H1 (cell line): ENCODE measurements around the gene PIK3CG. TPM values are rescaled to one million over a fixed set of nuclear protein-coding genes. Genes with fewer than 3 reads are reported as not detected.

Experiments
- CTCF ChIA-PET: fragments of 300-600 bp; sonication (Branson Sonifier 250); formaldehyde crosslinking; loops from one replicate; lab custom pipeline; 2021; ENCODE audit not compliant: partially characterized antibody; lab: Charles Lee
- POLR2A ChIA-PET: fragments of 300-600 bp; sonication (Branson Sonifier 250); formaldehyde crosslinking; loops from one replicate; lab custom pipeline; 2021; ENCODE audit warnings: inconsistent platforms; ENCODE audit not compliant: partially characterized antibody; lab: Charles Lee
- DNase-seq, 2 experiments: peaks; one replicate each; pipeline versions ENCODE4 v3.0.0 to v3.0.0-alpha.2; 2010 to 2022; ENCODE audit warnings: low spot score in 2 of 2, low read depth in 1 of 2, mixed read lengths in 1 of 2
- FAIRE-seq: peaks from 2 replicates; lab custom pipeline; 2011; peaks lifted over from hg19 to GRCh38; lab: Jason Lieb, UNC
- H2AFZ ChIP-seq: 2 replicates; pipeline ENCODE4 v1.8.1; 2012; ENCODE audit warnings: low read length, inconsistent platforms
- H2AK5ac ChIP-seq: 2 replicates; pipeline ENCODE4 v1.6.1; 2013; ENCODE audit warnings: low read depth, low read length
- H2BK120ac ChIP-seq: replicated peaks from 2 replicates; pipeline ENCODE3; 2013; ENCODE audit warnings: low read depth, low read length, inconsistent platforms
- H2BK12ac ChIP-seq: 2 replicates; pipeline ENCODE4 v1.6.1; 2013; ENCODE audit warnings: low read depth, low read length
- H2BK15ac ChIP-seq: 2 replicates; pipeline ENCODE4 v1.6.1; 2013; ENCODE audit warnings: low read length
- H2BK20ac ChIP-seq: 2 replicates; pipeline ENCODE4 v1.6.1; 2013; ENCODE audit warnings: low read length
- H2BK5ac ChIP-seq: 2 replicates; pipeline ENCODE4 v1.6.1; 2013; ENCODE audit warnings: low read depth, low read length
- H3K14ac ChIP-seq: 2 replicates; pipeline ENCODE4 v1.6.1; 2013; ENCODE audit warnings: inconsistent platforms; ENCODE audit not compliant: insufficient read length
- H3K18ac ChIP-seq: 2 replicates; pipeline ENCODE4 v1.6.1; 2013; ENCODE audit warnings: low read length; ENCODE audit errors: extremely low read depth
- H3K23ac ChIP-seq: 2 replicates; pipeline ENCODE4 v1.6.1; 2013; ENCODE audit warnings: inconsistent platforms; ENCODE audit not compliant: insufficient read length
- H3K23me2 ChIP-seq: 2 replicates; pipeline ENCODE4 v1.6.1; 2013; ENCODE audit warnings: low read depth, low read length
- H3K27ac ChIP-seq: 2 replicates; pipeline ENCODE4 v1.6.1; 2011; ENCODE audit warnings: low read depth, low read length, inconsistent platforms
- H3K27me3 ChIP-seq, 4 experiments: replicated peaks in 1 of 4; 1 replicate in 1 of 4; 2 replicates in 3 of 4; pipeline versions ENCODE4 v1.6.1 to v1.8.1; 2011 to 2013; ENCODE audit warnings: low read length in 3 of 4, mild to moderate bottlenecking in 3 of 4, inconsistent platforms in 2 of 4, mixed read lengths in 2 of 4, moderate library complexity in 1 of 4; ENCODE audit not compliant: control insufficient read depth in 3 of 4, insufficient read depth in 3 of 4; ENCODE audit errors: extremely low read depth in 1 of 4
- H3K36me3 ChIP-seq, 4 experiments: 2 replicates each; pipeline versions ENCODE4 v1.6.1 to v1.8.1; 2011 to 2013; ENCODE audit warnings: mild to moderate bottlenecking in 4 of 4, low read length in 3 of 4, moderate library complexity in 2 of 4, control low read depth in 1 of 4, inconsistent platforms in 1 of 4; ENCODE audit not compliant: insufficient read depth in 4 of 4, control insufficient read depth in 2 of 4
- H3K4ac ChIP-seq: replicated peaks from 2 replicates; pipeline ENCODE3; 2013; ENCODE audit warnings: low read length, low read depth, mixed read lengths, inconsistent platforms; ENCODE audit not compliant: insufficient read length
- H3K4me1 ChIP-seq, 4 experiments: replicated peaks in 1 of 4; 1 replicate in 1 of 4; 2 replicates in 3 of 4; pipeline versions ENCODE4 v1.6.1 to v1.8.1; 2011 to 2013; ENCODE audit warnings: low read length in 3 of 4, inconsistent platforms in 2 of 4, mixed read lengths in 1 of 4; ENCODE audit not compliant: insufficient read depth in 4 of 4, control insufficient read depth in 3 of 4
- H3K4me2 ChIP-seq, 2 experiments: 2 replicates each; pipeline versions ENCODE4 v1.6.1 to v1.8.1; 2011 to 2013; ENCODE audit warnings: low read depth in 2 of 2, low read length in 2 of 2, control low read depth in 1 of 2, inconsistent platforms in 1 of 2, mild to moderate bottlenecking in 1 of 2; ENCODE audit not compliant: insufficient read depth in 1 of 2
- H3K4me3 ChIP-seq, 4 experiments: fragments of 200-600, 300-600 bp in 1 of 4; sonication (generic), shearing (Covaris generic), sonication (Bioruptor Twin) in 1 of 4; 2 replicates each; pipeline versions ENCODE4 v1.5.1 to v1.8.1; 2011 to 2016; ENCODE audit warnings: low read length in 4 of 4, low read depth in 3 of 4, control low read depth in 2 of 4, inconsistent platforms in 2 of 4, mild to moderate bottlenecking in 2 of 4, mixed read lengths in 1 of 4, moderate library complexity in 1 of 4; ENCODE audit not compliant: insufficient read depth in 2 of 4; ENCODE audit errors: extremely low read depth in 1 of 4
- H3K56ac ChIP-seq: replicated peaks from 2 replicates; pipeline ENCODE3; 2013; ENCODE audit warnings: low read depth, mild to moderate bottlenecking, mixed read lengths, low read length, inconsistent platforms; ENCODE audit not compliant: insufficient read length
- H3K79me1 ChIP-seq: 2 replicates; pipeline ENCODE4 v1.6.1; 2013; ENCODE audit warnings: low read depth, low read length, control low read depth
- H3K79me2 ChIP-seq, 2 experiments: 2 replicates each; pipeline versions ENCODE4 v1.6.1 to v1.8.1; 2012 to 2013; ENCODE audit warnings: low read length in 2 of 2, mild to moderate bottlenecking in 2 of 2, inconsistent platforms in 1 of 2; ENCODE audit not compliant: insufficient read depth in 2 of 2, control insufficient read depth in 1 of 2
- H3K9ac ChIP-seq, 4 experiments: replicated peaks in 1 of 4; 1 replicate in 1 of 4; 2 replicates in 3 of 4; pipeline versions ENCODE4 v1.6.1 to v1.8.1; 2011 to 2013; ENCODE audit warnings: low read depth in 3 of 4, low read length in 3 of 4, control low read depth in 2 of 4, mild to moderate bottlenecking in 2 of 4, moderate library complexity in 2 of 4, inconsistent platforms in 1 of 4; ENCODE audit errors: extremely low read depth in 1 of 4
- H3K9me3 ChIP-seq, 2 experiments: 2 replicates each; pipeline versions ENCODE4 v1.6.1 to v1.8.1; 2012 to 2013; ENCODE audit warnings: mild to moderate bottlenecking in 2 of 2, moderate library complexity in 2 of 2, control low read depth in 1 of 2, inconsistent platforms in 1 of 2, low read depth in 1 of 2, low read length in 1 of 2, mixed read lengths in 1 of 2; ENCODE audit not compliant: insufficient read depth in 2 of 2
- H4K20me1 ChIP-seq, 2 experiments: replicated peaks in 1 of 2; 2 replicates each; pipeline versions ENCODE3 to v1.8.1; 2011 to 2013; ENCODE audit warnings: inconsistent platforms in 2 of 2, low read length in 2 of 2, mild to moderate bottlenecking in 1 of 2; ENCODE audit not compliant: insufficient read depth in 2 of 2, control insufficient read depth in 1 of 2
- H4K5ac ChIP-seq: 2 replicates; pipeline ENCODE4 v1.6.1; 2013; ENCODE audit warnings: low read length, low read depth, mixed read lengths, inconsistent platforms; ENCODE audit not compliant: insufficient read length
- H4K8ac ChIP-seq: 2 replicates; pipeline ENCODE4 v1.8.0; 2013; ENCODE audit warnings: mild to moderate bottlenecking, moderate library complexity, low read length, inconsistent platforms; ENCODE audit not compliant: insufficient read depth; ENCODE audit errors: extremely low read depth
- H4K91ac ChIP-seq: replicated peaks from 2 replicates; pipeline ENCODE3; 2013; ENCODE audit warnings: low read length, mixed read lengths, inconsistent platforms; ENCODE audit not compliant: insufficient read length
- CREB1 ChIP-seq: IDR thresholded peaks from 2 replicates; pipeline ENCODE4 v1.6.1; 2012; ENCODE audit warnings: inconsistent platforms
- CTBP2 ChIP-seq: IDR thresholded peaks from 2 replicates; pipeline ENCODE4 v1.7.0; 2011; ENCODE audit warnings: borderline replicate concordance, mild to moderate bottlenecking, moderate library complexity, mixed read lengths, low read length; ENCODE audit not compliant: insufficient read depth, insufficient read length
- EP300 ChIP-seq, 2 experiments: IDR thresholded peaks; 1 replicate in 1 of 2; 2 replicates in 1 of 2; pipeline ENCODE4 v1.6.1; 2011 to 2012; ENCODE audit warnings: low read depth in 2 of 2, low read length in 2 of 2, mild to moderate bottlenecking in 2 of 2, borderline replicate concordance in 1 of 2, inconsistent platforms in 1 of 2, moderate library complexity in 1 of 2
- FOSL1 ChIP-seq: IDR thresholded peaks from 2 replicates; pipeline ENCODE4 v1.6.1; 2011; ENCODE audit warnings: mild to moderate bottlenecking, low read depth, low read length, moderate library complexity; ENCODE audit not compliant: insufficient read depth
- GTF2F1 ChIP-seq: IDR thresholded peaks from 2 replicates; pipeline ENCODE4 v1.6.1; 2012; ENCODE audit warnings: low read depth, low read length, improper control_type of control experiment, borderline replicate concordance
- KDM4A ChIP-seq: IDR thresholded peaks from one replicate; pipeline ENCODE4 v1.7.1; 2012; ENCODE audit warnings: low read depth, mild to moderate bottlenecking, moderate library complexity, low read length, inconsistent platforms; ENCODE audit not compliant: severe bottlenecking
- RBBP5 ChIP-seq: IDR thresholded peaks from 2 replicates; pipeline ENCODE4 v1.7.1; 2012; ENCODE audit warnings: low read depth, mild to moderate bottlenecking, inconsistent platforms, low read length, moderate library complexity, borderline replicate concordance
- SUZ12 ChIP-seq: fragments of 200-600 bp; sonication (generic); IDR thresholded peaks from 2 replicates; pipeline ENCODE4 v1.6.1; 2012; ENCODE audit warnings: mild to moderate bottlenecking, inconsistent platforms, low read length, moderate library complexity, mixed read lengths
- TCF12 ChIP-seq: IDR thresholded peaks from 2 replicates; pipeline ENCODE4 v1.6.1; 2011; ENCODE audit warnings: low read depth, mild to moderate bottlenecking, low read length
- WGBS, 2 experiments: shearing (Covaris generic) in 1 of 2; methylation state at CpG; one replicate each; pipeline versions ENCODE4 v1.1.6 to v1.1.7; 2013 to 2015; ENCODE audit warnings: low lambda C conversion rate in 2 of 2, mixed read lengths in 2 of 2, inconsistent platforms in 1 of 2, low coverage in 1 of 2, missing lambda C conversion rate in 1 of 2; ENCODE audit not compliant: insufficient replicate concordance in 2 of 2, insufficient coverage in 1 of 2, insufficient read length in 1 of 2; ENCODE audit errors: extremely low coverage in 1 of 2, missing lambda C conversion rate in 1 of 2; 5-methylcytosine and 5-hydroxymethylcytosine counted together
- polyA plus RNA-seq, 7 experiments: library from polyadenylated mRNA; depleted of rRNA in 3 of 7; stranded (reverse) in 5 of 7; unstranded in 2 of 7; fragments of >200 nt in 5 of 7; fragments of 200-250 nt in 2 of 7; gene quantifications; 1 replicate in 5 of 7; 2 replicates in 1 of 7; 4 replicates in 1 of 7; pipeline versions ENCODE4 v1.2.1 to v1.2.3, GENCODE V29; 2011 to 2013; ENCODE audit warnings: missing spikeins in 2 of 7, mixed read lengths in 2 of 7
- total RNA-seq: library from RNA; stranded (reverse); fragmentation: NEBNext Ultra II Directional; extraction: Animal tissue kit (Norgen Biotek cat#: 25700); gene quantifications from 2 replicates; pipeline ENCODE4 v1.2.1, GENCODE V29; 2021
- TF ChIP-seq, protein P1 (sequence below): IDR thresholded peaks from 2 replicates; pipeline ENCODE4 v1.6.1; 2012; ENCODE audit warnings: inconsistent platforms

PIK3CG gene
- total and polyA plus RNA-seq, 2 of the 8 experiments (the other 6 are each of a cell fraction or from before 2014, with no cell fraction given): not detected

DNA sequence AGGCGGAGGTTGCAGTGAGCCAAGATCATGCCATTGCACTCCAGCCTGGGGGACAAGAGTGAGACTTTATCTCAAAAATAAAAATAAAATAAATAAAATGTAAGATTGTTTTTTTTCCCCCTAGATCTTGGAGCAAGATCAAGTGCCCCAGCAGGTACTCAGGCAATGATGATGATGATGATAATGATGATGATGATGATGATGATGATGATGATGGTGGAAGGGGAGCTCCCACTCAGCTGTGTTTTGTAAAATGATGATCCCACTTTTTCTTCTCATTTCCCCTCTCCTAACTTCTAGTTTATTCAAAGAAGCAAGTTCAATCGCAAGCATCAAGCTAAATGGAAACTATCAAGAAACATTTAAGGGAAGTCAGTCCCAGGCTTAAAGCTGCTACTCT is 50.3 kb downstream of the PIK3CG start:
- Histone ChIP-seq H3K4me1 (no peaks in the 10 kb centered on the region), H3K18ac (no peak overlapping the region), H3K56ac (no peak overlapping the region), H3K4me3 (no peak overlapping the region), H4K91ac (no peak overlapping the region), H3K36me3 (no peaks in the 10 kb centered on the region), H3K27ac (no peak overlapping the region), H3K4me2 (no peak overlapping the region), H3K4ac (no peak overlapping the region), H4K5ac (no peak overlapping the region), H3K9ac (no peak overlapping the region), H3K14ac (no peak overlapping the region), H2BK12ac (no peak overlapping the region), H2BK20ac (no peak overlapping the region), H3K9me3 (no peaks in the 10 kb centered on the region), H3K23ac (no peak overlapping the region), H2AK5ac (no peak overlapping the region), H2AFZ (no peak overlapping the region), H2BK120ac (no peak overlapping the region), H3K27me3 (no peaks in the 10 kb centered on the region), H2BK15ac (no peak overlapping the region), H3K23me2 (no peaks in the 10 kb centered on the region), H3K79me1 (no peaks in the 10 kb centered on the region), H4K8ac (no peak overlapping the region), H4K20me1 (no peaks in the 10 kb centered on the region), H3K79me2 (no peaks in the 10 kb centered on the region), H2BK5ac (no peak overlapping the region)
- FAIRE-seq (no peak), DNase-seq (no peak)
- ChIA-PET POLR2A (no interaction called here), CTCF (interaction anchor here (0.9 kb wide), 1 partner anchor 232 kb away, joined by 3 read pairs; no protein-coding TSS in a partner anchor)
- 91% methylated on average over 2 of the region's 2 CpGs; no CpG with 5 or more reads in 1 of the 2 experiments for WGBS, 2 experiments
- no peak for TF ChIP-seq CREB1
- TF ChIP-seq SUZ12: no peak
- no peak for TF ChIP-seq EP300 (IDR thresholded peaks at IDR 0.05; ENCODE audit: borderline replicate concordance in 1 of 2, low read depth in 2 of 2, low read length in 2 of 2)
- no peak for TF ChIP-seq TCF12
- no peak for TF ChIP-seq CTBP2
- TF ChIP-seq KDM4A: no peak
- no peak for TF ChIP-seq RBBP5
- no peak for TF ChIP-seq FOSL1
- TF ChIP-seq, protein P1, sequence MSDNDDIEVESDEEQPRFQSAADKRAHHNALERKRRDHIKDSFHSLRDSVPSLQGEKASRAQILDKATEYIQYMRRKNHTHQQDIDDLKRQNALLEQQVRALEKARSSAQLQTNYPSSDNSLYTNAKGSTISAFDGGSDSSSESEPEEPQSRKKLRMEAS: no peak
- no peak for TF ChIP-seq GTF2F1
